NCI-H2196 treated with DMSO at 0.1 percent for 48 hours (cell line): ENCODE data around the gene CUBN.
"Not testable (repeated sequence)": the region's sequence is repeated elsewhere in the genome, so short reads cannot be mapped to it uniquely, and the experiment has no call there.

Experiments used
- DNase-seq: peaks from one replicate; lab custom pipeline; 2025; ENCODE audit not compliant: unreplicated experiment; lab: John Stamatoyannopoulos, UW

CUBN gene

DNA sequence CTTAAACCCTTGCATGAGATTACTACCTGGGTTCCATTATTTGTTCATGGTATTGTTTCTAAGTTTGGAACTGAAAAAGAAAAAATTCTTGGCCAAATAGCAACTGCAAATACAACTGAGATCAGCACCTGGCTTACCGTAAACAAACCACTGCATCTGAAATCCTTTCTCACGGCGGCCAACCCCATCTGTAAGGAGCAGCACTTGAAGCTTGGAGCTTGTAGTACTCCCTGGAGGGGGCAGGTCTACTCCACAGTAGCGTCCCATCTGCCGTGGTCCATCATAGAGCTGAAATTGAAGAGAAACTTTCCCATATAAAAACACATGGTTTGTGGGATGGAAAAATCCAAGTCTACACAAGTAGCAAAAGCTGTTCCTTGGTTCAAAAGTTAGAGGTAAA lies 109.9 kb downstream of the CUBN start:
- no peak for DNase-seq

DNA sequence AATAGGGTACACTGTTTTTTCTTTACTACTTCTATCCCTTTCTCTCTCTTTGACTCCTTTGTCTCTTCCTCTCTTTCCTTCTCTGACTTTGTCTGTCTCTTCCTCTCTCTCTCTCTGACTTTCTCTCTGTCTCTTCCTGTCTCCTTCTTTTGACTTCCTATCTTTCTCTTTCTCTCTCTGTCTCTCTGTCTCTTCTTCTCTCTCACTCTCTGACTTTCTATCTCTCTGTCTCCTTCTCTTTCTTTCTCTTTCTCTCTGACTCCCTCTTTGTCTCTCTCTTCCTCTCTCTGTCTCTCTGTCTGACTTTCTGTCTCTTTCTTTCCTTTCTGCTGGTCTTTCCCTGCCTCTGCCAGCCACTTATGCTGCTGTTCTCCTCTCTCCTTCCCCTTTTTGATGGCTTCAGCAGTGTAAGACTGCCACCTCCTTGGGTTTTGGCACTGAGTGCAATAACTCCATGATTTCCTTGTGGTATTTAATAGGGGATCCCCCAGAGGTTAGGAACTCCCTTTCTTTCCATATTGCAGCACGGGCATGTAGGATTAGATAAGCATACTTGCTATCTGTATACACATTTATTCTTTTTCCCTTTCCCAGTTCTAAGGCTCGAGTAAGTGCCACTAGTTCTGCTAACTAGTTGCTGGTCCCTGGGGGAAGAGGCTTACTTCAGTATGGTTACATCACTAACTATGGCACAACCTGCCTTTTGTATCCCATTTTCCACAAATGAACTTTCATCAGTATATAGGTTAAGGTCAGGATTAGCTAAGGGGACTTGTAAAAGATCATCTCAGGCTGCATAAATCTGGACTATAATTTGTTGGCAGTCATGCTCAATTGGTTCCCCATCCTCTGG lies 116.3 kb downstream of the CUBN start:
- not testable (repeated sequence) for DNase-seq

DNA sequence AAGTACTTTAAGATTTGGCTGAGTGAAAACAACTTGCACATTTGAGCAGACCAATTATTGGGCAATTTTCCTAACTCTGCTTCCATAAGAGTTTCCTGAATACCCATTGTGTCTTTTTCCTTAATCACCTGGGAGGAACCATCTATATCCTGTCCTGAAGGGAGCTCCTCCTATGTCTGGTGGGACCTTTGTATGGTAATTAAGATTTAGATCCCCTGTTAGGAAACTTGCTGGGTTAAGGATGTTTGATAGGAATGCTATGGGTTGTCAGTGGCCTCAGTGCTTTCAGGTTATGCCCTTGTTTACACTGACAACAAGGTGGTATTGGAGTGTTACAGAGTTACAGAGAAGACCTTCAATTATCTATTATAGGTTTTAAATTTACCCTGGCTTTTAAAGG lies 116.9 kb downstream of the CUBN start:
- DNase-seq: not testable (repeated sequence)

DNA sequence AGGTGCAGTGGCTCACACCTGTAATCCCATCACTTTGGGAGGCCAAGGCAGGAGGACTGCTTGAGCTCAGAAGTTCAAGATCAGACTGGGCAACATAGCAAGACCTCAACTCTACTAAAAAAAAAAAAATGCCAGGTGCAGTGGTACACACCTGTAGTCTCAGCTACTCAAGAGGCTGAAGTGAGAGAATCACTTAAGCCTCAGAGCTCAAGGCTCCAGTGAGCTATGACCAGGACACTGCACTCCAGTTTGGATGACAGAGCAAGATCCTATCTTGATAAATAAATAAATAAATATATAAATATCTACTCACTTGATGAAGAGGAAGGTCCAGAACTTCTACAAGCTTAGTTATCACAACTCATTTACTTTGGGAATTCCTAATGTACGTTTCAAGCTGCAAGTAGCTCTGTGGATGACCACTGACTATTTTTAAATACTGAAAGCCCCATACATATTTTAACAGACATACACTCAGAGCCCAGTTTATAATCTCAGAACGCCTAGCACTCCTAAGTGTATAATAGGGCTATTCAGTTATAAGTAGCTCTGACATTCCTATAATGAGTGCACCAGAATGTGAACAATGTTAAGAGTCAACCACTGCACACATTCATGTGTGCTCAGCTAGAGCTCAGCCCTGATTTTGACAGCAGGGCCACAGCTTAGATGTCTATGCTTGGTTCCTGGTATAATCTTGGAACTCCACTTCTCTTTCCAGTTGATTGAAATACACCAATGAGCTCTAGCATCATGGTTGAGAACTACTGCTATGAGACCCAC lies 119.1 kb downstream of the CUBN start:
- DNase-seq: no peak

DNA sequence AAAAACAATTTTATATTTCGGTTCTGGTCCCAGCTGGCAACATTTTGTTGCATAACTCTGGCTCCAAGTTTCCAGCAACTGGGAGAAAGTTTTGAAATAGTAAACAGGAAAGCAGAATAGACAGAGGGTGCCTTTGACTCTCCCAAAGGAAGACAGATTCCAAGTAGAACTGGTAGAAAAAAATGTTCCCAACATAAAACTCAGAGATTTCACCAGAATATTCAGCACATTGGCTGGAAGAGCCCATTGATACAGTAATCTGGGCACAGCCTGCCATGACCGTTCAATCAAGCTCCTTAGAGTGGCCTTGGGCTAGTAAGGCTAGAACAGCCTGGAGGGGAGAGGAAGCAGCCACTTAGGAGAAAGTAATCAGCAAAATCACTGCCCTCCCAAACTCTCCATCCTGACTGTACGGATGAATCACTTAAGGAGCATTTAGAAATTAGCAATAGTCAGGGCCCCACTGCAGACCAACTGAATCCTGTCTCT lies 120.4 kb downstream of the CUBN start:
- no peak for DNase-seq

DNA sequence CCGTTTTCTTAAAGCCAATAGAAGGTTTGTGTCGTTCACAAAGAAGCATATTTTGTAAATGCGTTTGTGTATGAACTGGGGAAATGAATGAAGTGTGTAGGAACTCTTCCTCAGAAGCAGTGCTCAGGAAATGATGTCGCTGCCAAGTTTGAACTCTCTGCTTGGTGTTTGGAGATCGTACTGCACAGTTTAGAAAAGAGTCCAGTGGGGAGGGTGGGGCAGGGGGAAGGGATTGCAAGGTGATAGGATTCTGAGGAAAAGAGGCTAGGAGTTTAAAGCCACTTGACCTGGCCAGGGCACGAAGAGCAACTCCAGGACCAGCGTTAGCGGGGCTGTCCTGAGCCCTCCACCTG lies 122.2 kb downstream of the CUBN start:
- no peak for DNase-seq

DNA sequence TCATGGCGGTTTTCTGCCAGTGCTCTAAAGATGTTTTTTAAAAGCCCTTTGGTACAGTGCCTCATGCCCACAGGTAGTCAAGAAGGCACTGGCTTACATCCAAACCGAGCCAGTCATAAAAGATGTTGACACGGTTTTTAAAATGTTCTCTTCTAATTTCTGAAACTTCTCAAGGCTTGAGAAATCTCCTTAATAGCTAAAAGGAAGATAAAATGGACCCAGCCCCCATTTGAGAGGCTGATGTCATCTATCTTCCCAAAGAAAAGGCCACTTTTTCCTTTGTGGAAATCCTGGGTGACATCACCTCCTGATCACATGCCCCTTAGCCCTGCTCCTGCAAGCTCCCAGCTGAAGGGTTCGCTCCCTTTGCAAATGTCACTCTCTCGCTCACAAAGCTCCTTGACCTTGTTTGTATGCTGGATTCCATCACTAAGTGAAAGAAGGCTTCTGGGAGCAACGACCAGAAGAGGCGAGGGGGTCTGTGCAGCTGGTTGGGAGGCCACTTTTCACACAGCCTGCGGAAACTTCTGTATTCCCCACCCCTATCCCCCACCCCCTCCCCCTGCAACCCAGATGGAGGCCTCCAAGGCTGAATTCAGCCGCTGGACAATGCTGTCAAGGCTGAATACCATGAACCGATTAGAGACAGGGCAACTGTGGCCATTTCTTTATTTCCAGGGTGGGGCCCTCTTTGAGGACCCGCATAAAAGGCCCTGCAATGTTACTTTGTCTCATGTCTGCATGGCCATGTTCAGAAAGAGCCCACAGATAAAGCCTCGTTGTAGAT lies 122.8 kb downstream of the CUBN start:
- DNase-seq: no peak

DNA sequence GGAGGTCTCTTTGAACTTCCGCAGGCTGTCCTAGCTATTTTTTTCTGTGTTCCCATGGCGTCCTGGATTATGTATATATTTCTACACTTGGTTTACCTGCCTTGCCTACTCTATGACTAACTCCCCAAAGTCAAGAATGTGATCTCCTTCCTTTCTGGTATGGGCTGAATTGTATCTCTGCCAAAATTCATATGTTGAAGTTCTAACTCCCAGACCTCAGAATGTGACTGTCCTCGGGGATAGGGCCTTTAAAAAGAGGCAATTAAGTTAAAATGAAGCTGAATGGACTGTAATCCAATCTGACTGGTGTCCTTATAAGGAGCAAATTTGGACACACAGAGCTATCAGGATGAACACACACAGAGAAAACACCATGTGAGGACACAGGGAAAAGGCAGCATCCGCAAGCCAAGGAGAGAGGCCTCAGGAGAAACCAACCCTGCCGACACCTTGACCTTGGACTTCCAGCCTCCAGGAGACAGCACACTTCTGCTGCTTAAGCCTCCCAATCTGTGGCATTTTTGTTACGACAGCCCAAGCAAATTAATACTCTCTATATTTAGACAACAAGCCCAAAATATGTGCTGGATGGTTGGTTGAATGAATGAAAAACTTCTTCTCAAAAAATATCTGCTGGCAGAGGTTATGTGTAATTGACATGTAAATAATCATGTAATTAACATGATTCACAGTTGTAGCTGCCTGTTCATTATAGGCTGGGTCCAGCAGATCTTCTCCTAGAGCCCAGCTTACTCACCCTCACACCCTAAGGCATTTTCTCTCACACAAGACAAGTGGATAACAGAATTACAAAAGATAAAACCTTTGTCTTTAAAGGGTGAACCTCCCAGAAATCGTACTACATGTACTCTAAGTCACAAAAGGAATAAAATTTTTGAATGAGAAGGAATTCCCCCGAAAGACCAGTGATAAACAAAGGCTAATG lies 123.7 kb downstream of the CUBN start:
- DNase-seq: no peak

DNA sequence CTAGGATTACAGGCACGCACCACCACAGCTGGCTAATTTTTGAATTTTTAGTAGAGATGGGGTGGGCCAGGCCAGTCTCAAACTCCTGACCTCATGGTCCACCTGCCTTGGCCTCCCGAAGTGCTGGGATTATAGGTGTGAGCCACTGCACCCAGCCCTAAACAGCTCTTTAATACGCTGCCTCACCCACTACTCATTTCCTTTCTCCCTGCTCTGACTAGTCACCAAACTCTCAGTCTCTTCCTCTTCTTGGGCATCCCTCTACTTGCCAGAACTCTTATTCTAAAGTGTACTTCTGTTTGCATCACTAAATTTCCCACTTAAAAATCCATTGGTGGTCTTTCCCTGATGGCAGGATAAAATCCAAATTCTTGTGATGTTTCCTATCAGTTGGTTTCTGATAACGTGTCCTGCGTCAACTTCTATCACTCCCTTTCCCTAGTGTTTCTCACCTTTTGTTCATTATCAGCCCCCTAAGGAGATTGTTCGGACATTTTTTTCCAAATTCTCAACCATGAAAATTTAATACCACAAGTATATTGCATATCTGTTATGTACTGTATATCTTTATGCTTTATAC lies 124.7 kb downstream of the CUBN start:
- DNase-seq: no peak

DNA sequence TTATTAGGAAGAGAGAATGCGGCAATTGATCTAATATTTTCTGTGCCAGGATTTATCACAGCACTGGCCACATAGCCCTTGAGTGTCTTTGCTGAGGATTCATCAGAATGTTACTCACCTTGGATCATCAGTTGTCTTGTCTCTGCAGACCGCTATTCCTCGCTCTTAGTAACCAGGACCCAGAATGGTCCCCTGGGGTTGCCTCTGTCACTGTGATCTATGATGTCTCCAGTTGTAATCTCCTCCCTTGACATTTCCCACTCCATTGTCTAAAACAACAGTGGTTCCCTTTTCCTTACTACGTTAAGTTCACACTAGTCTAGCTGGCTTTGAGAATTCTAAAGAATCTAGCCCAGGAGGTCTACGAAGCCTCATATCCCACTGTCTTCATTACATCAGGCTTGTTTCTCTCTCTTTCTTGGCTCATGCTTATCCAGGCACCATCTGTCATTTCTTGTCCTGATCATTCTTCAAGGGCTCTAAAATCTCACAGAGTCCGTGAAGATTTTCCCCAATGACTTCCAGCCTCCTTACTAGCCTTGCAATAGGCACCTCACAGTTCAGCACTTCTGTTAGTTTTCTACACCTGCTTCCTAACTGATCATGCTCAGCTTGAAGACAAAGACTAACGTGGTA lies 125.8 kb downstream of the CUBN start:
- DNase-seq: no peak

DNA sequence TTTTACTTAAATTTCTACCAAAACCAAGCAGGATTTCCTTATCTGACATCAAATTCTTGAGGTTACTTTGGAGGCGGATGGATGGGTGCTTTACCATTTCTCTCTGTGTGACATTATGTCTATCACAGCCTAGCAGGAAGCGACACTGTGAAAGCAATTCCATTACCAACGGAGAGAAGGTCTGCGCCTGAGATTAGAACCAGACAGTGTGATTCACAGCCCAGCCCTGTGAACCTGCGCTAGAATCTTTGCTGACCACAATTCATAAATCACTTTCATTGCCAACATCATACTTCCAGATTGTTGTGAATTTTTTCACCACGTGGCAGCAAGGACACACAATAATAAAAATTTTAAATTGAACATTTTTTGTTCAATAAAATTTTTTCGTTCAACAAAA lies 126.5 kb downstream of the CUBN start:
- no peak for DNase-seq

DNA sequence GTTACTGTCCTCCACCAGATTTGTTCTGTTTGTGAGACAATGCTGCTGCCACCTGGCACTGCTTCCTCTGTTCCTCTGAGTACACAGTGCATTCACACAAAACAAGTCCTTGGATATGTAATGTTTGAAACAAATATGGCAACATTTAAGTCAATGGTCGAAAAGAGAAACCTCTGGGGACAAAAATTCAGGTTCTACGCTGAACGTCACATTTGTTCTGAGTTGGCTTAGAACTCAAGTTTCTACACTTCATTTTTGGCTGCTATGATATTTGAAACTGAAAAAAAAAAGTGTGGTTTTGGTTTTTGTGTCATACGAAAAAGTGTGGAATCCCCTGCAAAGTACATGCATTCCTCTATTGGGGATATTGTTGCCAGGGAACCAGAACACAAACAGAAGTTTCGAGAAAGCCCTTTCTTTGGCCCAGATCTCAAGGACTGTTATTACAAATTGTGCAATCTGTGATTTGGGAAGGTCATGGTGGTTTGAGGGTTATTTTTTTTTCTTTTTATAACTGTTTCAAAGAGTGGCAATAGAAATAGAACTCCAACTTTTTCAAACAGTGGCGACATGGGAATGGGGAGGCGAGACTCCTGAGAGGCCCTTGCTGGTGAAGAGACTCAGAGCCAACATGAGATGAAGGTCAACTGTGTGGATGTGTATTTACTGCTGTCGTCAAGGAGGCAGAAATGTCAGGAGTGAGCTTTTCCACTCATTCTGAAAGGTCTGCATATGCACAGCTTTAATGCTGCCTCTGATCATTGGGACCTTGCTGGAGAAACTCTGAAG lies 127.5 kb downstream of the CUBN start:
- no peak for DNase-seq

DNA sequence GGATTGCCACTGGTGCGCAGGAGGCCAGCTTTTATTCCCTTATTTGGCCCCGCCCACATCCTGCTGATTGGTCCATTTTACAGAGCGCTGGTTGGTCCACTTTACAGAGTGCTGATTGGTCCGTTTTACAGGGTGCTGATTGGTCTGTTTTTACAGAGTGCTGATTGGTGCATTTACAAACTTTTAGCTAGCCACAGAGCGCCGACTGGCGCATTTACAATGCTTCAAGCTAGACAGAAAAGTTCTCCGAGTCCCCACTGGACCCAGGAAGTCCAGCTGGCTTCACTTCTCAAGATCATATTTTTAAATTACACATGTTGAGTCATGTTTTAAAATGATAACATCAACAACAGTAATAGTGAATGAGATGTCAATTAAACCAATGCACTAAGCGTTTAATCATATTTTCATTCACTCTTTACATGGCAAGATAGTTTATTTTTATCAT lies 128.3 kb downstream of the CUBN start:
- no peak for DNase-seq

DNA sequence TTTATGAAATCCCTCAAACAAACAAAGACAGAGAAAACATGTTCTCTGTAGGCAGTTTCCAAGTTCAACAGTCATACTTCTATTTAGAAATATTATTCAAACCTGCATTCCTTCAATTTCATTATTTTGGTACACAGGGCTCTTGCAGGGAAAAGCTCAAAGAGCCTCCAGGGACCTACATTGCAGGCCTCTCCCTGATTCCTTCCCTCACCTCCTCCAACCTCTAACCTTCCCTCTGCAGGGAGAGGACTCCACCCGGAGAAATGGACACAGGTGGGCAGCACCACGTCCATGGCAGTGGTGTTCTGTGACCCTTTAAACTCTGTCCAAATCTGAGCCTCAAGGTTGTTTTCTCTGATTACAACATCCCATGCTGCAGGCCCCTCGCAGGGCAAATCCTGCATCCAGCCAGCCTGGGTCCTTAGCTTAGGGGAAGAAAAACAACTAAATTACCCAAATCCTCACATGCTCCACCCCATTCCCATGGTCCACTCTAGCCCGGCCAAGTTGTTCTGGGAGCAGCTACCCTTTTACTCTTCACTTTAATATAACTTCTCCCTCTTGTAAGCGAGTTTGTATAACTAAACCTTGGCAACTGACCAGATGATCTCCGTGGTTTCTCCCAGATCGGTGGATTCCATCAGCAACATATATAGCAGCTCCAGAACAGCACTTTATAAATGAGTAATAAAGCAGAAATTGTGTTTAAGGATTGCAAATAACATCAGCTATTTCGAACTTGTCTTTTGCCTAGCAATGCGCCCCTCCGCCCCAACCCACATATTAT lies 129.8 kb downstream of the CUBN start:
- DNase-seq: no peak

DNA sequence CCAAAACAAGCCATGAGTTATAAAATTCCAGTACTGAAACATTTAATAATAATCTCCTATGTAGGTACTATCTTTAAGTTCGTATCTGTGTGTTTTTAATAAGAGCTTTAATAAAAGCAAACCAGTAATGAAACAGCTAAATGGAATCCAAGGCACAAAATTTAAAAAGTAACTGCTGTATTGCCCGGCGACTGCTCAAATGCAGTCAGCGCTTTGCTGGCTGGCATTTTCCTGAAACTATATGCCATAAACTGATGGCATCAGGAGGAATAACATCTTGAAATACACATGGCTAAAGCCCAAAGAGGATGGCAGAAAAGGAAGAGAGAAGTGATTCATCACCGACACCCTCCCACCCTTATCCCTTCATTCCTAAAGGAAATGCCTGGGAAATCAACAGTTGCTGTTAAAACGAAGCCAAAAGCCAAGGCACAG lies 133.1 kb downstream of the CUBN start:
- no peak for DNase-seq

DNA sequence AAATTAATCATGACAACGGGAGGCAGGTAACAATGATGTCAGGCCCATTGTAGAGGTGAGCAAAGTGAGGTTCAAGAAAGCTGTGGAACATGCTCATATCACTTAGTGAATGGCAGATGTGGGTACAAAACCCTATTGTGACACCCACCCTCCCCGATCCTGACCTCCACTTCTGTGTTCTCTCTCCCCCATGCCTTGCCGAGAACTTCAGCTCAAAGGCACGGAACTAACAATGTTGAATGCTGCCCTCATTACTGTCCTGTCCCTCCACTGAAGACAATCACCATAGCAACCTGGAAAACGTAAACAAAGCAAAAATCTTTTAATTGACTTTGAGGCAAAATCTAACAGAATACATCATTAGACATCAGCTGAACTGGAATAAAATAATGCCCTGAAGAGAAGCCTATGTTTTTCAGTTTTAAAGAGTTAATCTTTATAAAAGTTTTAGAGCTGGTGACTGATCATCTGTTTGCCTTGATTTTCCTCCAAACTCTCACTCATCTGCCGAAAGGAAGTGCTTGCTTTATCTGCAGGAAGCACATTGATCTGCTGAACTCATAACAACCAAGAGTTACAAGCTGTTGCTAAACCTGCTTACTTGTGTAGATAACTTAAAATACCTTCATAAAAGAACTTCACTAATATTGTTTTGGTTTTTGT lies 133.6 kb downstream of the CUBN start:
- no peak for DNase-seq

DNA sequence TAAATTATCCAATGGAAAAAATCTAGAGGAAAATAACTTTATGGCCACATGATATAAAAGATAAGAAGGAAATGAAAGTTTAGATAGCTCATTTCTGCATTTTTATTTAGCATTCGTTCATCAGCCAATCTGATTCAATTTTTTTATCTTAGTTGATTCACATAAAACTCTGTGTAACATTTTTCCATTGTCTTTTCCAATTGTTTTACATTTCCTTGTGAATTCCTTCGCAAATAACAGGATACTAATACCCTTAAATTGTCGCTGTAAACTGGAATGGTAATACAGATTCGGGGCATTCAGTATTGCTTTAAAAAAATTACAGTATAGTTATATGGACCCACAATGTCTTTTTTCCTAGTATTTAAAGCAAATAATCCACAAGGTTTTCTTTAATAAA lies 136.4 kb downstream of the CUBN start:
- no peak for DNase-seq
